ENCODE results near the gene DHRSX. TPM values are rescaled to one million over a fixed set of nuclear protein-coding genes. Genes with fewer than 3 reads are reported as not detected.
"Not testable (repeated sequence)": the region's sequence is repeated elsewhere in the genome, so short reads cannot be mapped to it uniquely, and the experiment has no call there.

Gene DHRSX
- total RNA-seq, 1 donor from 2014 or later, result 9.9 TPM

GRCh38 chrX:2224161-2224560 is 276.6 kb downstream of the DHRSX start:
- Histone ChIP-seq H3K9ac (ENCODE audit: low read depth in 1 of 3, low read length in 3 of 3) (no peak overlapping the region), H3K4me1 (ENCODE audit: control insufficient read depth in 3 of 3, insufficient read depth in 3 of 3, low read length in 3 of 3) (no peaks in the 10 kb centered on the region), H3K27ac (ENCODE audit: low read depth, low read length) (no peak overlapping the region), H3K9me3 (ENCODE audit: control insufficient read depth in 3 of 3, low read length in 3 of 3) (peaks cover 0 to 12% (median 0%) of the 10 kb centered on the region in 3 donors), H3K27me3 (ENCODE audit: control insufficient read depth in 3 of 3, insufficient read depth in 3 of 3, low read length in 3 of 3) (no peaks in the 10 kb centered on the region), H3K36me3 (ENCODE audit: control insufficient read depth in 3 of 3, insufficient read depth in 3 of 3, low read length in 3 of 3) (peaks cover 14 to 32% (median 26%) of the 10 kb centered on the region in 3 donors), H3K4me3 (ENCODE audit: low read length in 3 of 3) (no peak overlapping the region)

GRCh38 chrX:2220829-2221567 is 279.8 kb downstream of the DHRSX start:
- H3K27ac ChIP-seq (ENCODE audit: low read depth, low read length), result no peak overlapping the region
- H3K27me3 ChIP-seq (ENCODE audit: control insufficient read depth in 3 of 3, insufficient read depth in 3 of 3, low read length in 3 of 3), result no peaks in the 10 kb centered on the region
- no peak overlapping the region for H3K9ac ChIP-seq (ENCODE audit: low read depth in 1 of 3, low read length in 3 of 3)
- H3K9me3 ChIP-seq (ENCODE audit: control insufficient read depth in 3 of 3, low read length in 3 of 3), result peaks cover 0 to 19% (median 5%) of the 10 kb centered on the region in 3 donors
- H3K36me3 ChIP-seq (ENCODE audit: control insufficient read depth in 3 of 3, insufficient read depth in 3 of 3, low read length in 3 of 3), result peaks cover 17 to 36% (median 26%) of the 10 kb centered on the region in 3 donors
- H3K4me3 ChIP-seq (ENCODE audit: low read length in 3 of 3), result no peak overlapping the region
- H3K4me1 ChIP-seq (ENCODE audit: control insufficient read depth in 3 of 3, insufficient read depth in 3 of 3, low read length in 3 of 3), result no peaks in the 10 kb centered on the region

GRCh38 chrX:2220296-2220695 is 280.5 kb downstream of the DHRSX start:
- H3K4me1 ChIP-seq (ENCODE audit: control insufficient read depth in 3 of 3, insufficient read depth in 3 of 3, low read length in 3 of 3), result no peaks in the 10 kb centered on the region
- H3K27ac ChIP-seq (ENCODE audit: low read depth, low read length), result no peak overlapping the region
- H3K9ac ChIP-seq (ENCODE audit: low read depth in 1 of 3, low read length in 3 of 3), result no peak overlapping the region
- H3K9me3 ChIP-seq (ENCODE audit: control insufficient read depth in 3 of 3, low read length in 3 of 3), result peaks cover 0 to 19% (median 6%) of the 10 kb centered on the region in 3 donors
- H3K27me3 ChIP-seq (ENCODE audit: control insufficient read depth in 3 of 3, insufficient read depth in 3 of 3, low read length in 3 of 3), result no peaks in the 10 kb centered on the region
- peaks cover 17 to 36% (median 26%) of the 10 kb centered on the region in 3 donors for H3K36me3 ChIP-seq (ENCODE audit: control insufficient read depth in 3 of 3, insufficient read depth in 3 of 3, low read length in 3 of 3)
- no peak overlapping the region for H3K4me3 ChIP-seq (ENCODE audit: low read length in 3 of 3)

GRCh38 chrX:2214138-2214823 is 286.5 kb downstream of the DHRSX start:
- H3K9me3 ChIP-seq (ENCODE audit: control insufficient read depth in 3 of 3, low read length in 3 of 3), result not testable (repeated sequence)

GRCh38 chrX:2211667-2212066 is 289.1 kb downstream of the DHRSX start:
- not testable (repeated sequence) for H3K27me3 ChIP-seq (ENCODE audit: control insufficient read depth in 3 of 3, insufficient read depth in 3 of 3, low read length in 3 of 3); H3K9ac ChIP-seq (ENCODE audit: low read depth in 1 of 3, low read length in 3 of 3); H3K4me1 ChIP-seq (ENCODE audit: control insufficient read depth in 3 of 3, insufficient read depth in 3 of 3, low read length in 3 of 3); H3K36me3 ChIP-seq (ENCODE audit: control insufficient read depth in 3 of 3, insufficient read depth in 3 of 3, low read length in 3 of 3); H3K27ac ChIP-seq (ENCODE audit: low read depth, low read length); H3K9me3 ChIP-seq (ENCODE audit: control insufficient read depth in 3 of 3, low read length in 3 of 3); H3K4me3 ChIP-seq (ENCODE audit: low read length in 3 of 3)

More at GRCh38 chrX:2214138-2214823, 286.5 kb downstream of the DHRSX start:
- not testable (repeated sequence) for H3K36me3 ChIP-seq (ENCODE audit: control insufficient read depth in 3 of 3, insufficient read depth in 3 of 3, low read length in 3 of 3); H3K27ac ChIP-seq (ENCODE audit: low read depth, low read length); H3K4me1 ChIP-seq (ENCODE audit: control insufficient read depth in 3 of 3, insufficient read depth in 3 of 3, low read length in 3 of 3); H3K9ac ChIP-seq (ENCODE audit: low read depth in 1 of 3, low read length in 3 of 3); H3K27me3 ChIP-seq (ENCODE audit: control insufficient read depth in 3 of 3, insufficient read depth in 3 of 3, low read length in 3 of 3); H3K4me3 ChIP-seq (ENCODE audit: low read length in 3 of 3)

GRCh38 chrX:2193273-2193592 is 307.5 kb downstream of the DHRSX start:
- Histone ChIP-seq H3K27me3 (ENCODE audit: control insufficient read depth in 3 of 3, insufficient read depth in 3 of 3, low read length in 3 of 3) (no peaks in the 10 kb centered on the region), H3K36me3 (ENCODE audit: control insufficient read depth in 3 of 3, insufficient read depth in 3 of 3, low read length in 3 of 3) (no peaks in the 10 kb centered on the region), H3K4me1 (ENCODE audit: control insufficient read depth in 3 of 3, insufficient read depth in 3 of 3, low read length in 3 of 3) (no peaks in the 10 kb centered on the region), H3K27ac (ENCODE audit: low read depth, low read length) (no peak overlapping the region), H3K9me3 (ENCODE audit: control insufficient read depth in 3 of 3, low read length in 3 of 3) (no peaks in the 10 kb centered on the region), H3K4me3 (ENCODE audit: low read length in 3 of 3) (no peak overlapping the region), H3K9ac (ENCODE audit: low read depth in 1 of 3, low read length in 3 of 3) (no peak overlapping the region)

- no peaks in the 10 kb centered on the region for H3K9me3 ChIP-seq (ENCODE audit: control insufficient read depth in 3 of 3, low read length in 3 of 3)
Measured at GRCh38 chrX:2192584-2193272, 308.0 kb downstream of the DHRSX start.

GRCh38 chrX:2188840-2189239 is 311.9 kb downstream of the DHRSX start:
- Histone ChIP-seq H3K4me1 (ENCODE audit: control insufficient read depth in 3 of 3, insufficient read depth in 3 of 3, low read length in 3 of 3) (no peaks in the 10 kb centered on the region), H3K9me3 (ENCODE audit: control insufficient read depth in 3 of 3, low read length in 3 of 3) (peaks cover 0 to 4% (median 0%) of the 10 kb centered on the region in 3 donors), H3K9ac (ENCODE audit: low read depth in 1 of 3, low read length in 3 of 3) (no peak overlapping the region), H3K27me3 (ENCODE audit: control insufficient read depth in 3 of 3, insufficient read depth in 3 of 3, low read length in 3 of 3) (no peaks in the 10 kb centered on the region), H3K4me3 (ENCODE audit: low read length in 3 of 3) (no peak overlapping the region), H3K36me3 (ENCODE audit: control insufficient read depth in 3 of 3, insufficient read depth in 3 of 3, low read length in 3 of 3) (no peaks in the 10 kb centered on the region), H3K27ac (ENCODE audit: low read depth, low read length) (no peak overlapping the region)

More at GRCh38 chrX:2192584-2193272, 308.0 kb downstream of the DHRSX start:
- H3K27me3 ChIP-seq (ENCODE audit: control insufficient read depth in 3 of 3, insufficient read depth in 3 of 3, low read length in 3 of 3), result no peaks in the 10 kb centered on the region
- no peaks in the 10 kb centered on the region for H3K4me1 ChIP-seq (ENCODE audit: control insufficient read depth in 3 of 3, insufficient read depth in 3 of 3, low read length in 3 of 3)
- no peak overlapping the region for H3K4me3 ChIP-seq (ENCODE audit: low read length in 3 of 3)
- H3K27ac ChIP-seq (ENCODE audit: low read depth, low read length), result no peak overlapping the region
- no peak overlapping the region for H3K9ac ChIP-seq (ENCODE audit: low read depth in 1 of 3, low read length in 3 of 3)
- no peaks in the 10 kb centered on the region for H3K36me3 ChIP-seq (ENCODE audit: control insufficient read depth in 3 of 3, insufficient read depth in 3 of 3, low read length in 3 of 3)

GRCh38 chrX:2188330-2188792 is 312.4 kb downstream of the DHRSX start:
- Histone ChIP-seq H3K27ac (ENCODE audit: low read depth, low read length) (no peak overlapping the region), H3K9ac (ENCODE audit: low read depth in 1 of 3, low read length in 3 of 3) (no peak overlapping the region), H3K4me3 (ENCODE audit: low read length in 3 of 3) (no peak overlapping the region), H3K9me3 (ENCODE audit: control insufficient read depth in 3 of 3, low read length in 3 of 3) (peaks cover 0 to 4% (median 0%) of the 10 kb centered on the region in 3 donors), H3K27me3 (ENCODE audit: control insufficient read depth in 3 of 3, insufficient read depth in 3 of 3, low read length in 3 of 3) (no peaks in the 10 kb centered on the region), H3K36me3 (ENCODE audit: control insufficient read depth in 3 of 3, insufficient read depth in 3 of 3, low read length in 3 of 3) (no peaks in the 10 kb centered on the region), H3K4me1 (ENCODE audit: control insufficient read depth in 3 of 3, insufficient read depth in 3 of 3, low read length in 3 of 3) (no peaks in the 10 kb centered on the region)

Data from skeletal muscle tissue (tissue), 4 donors.